ENCODE results near the gene PCBP3. TPM values are rescaled to one million over a fixed set of nuclear protein-coding genes. Genes with fewer than 3 reads are reported as not detected.

The PCBP3 gene
- total RNA-seq, 2 experiments from 2014 or later = 1.3 to 2.2 TPM

DNA sequence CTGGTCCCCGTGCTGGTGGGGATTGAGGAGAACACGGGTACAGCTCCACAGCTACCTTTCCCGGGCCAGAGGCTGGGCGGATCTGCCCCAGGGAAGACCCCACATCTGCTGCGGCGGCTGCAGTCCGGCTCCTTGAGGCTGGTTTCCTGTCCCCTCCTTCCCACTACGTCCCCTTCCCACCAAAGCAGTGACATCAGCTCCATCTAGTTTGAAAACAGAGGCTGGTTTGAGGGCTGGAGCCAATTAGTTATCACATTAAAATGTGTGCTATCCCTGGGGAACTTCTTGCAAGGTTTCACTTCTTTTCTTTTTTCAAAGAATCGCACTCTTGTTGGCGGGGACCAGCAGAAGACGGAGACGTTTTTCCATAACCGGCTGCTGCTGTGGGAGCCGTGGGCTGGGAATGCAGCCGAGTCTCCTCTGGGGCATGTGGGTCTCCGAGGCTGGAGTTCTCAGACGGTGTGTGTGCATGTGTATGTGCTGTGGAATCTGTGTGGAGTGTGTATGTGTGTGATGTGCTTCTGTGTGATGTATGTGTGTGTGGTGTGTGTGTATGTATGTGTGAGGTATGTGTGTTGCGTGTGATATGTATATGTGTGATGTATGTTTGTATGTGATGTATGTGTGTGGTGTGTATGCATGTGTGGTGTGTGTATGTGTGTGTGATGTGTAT lies 8.9 kb upstream of the PCBP3 start:
- ATAC-seq (no peak), DNase-seq (no peak)
- H3K36me3 Mint-ChIP-seq = no peaks in the 10 kb centered on the region
- H3K27me3 Mint-ChIP-seq = peaks cover 9% of the 10 kb centered on the region
- CTCF ChIA-PET = no interaction called here
- peaks cover 5% of the 10 kb centered on the region for H3K4me1 Mint-ChIP-seq
- no peaks in the 10 kb centered on the region for H3K9me3 Mint-ChIP-seq (ENCODE audit: low read depth)
- H3K27ac Mint-ChIP-seq = no peak overlapping the region
- H3K4me3 Mint-ChIP-seq = no peak overlapping the region

GRCh38 chr21:45635271-45636151 lies 8.0 kb upstream of the PCBP3 start:
- no peak for DNase-seq
- CTCF ChIA-PET = no interaction called here
- Mint-ChIP-seq H3K4me1 (peaks cover 6% of the 10 kb centered on the region), H3K36me3 (no peaks in the 10 kb centered on the region), H3K9me3 (ENCODE audit: low read depth) (no peaks in the 10 kb centered on the region), H3K27me3 (peaks cover 12% of the 10 kb centered on the region), H3K4me3 (no peak overlapping the region), H3K27ac (no peak overlapping the region)
- no peak for ATAC-seq

GRCh38 chr21:45636459-45636858 lies 7.1 kb upstream of the PCBP3 start:
- Mint-ChIP-seq H3K36me3 (no peaks in the 10 kb centered on the region), H3K9me3 (ENCODE audit: low read depth) (no peaks in the 10 kb centered on the region), H3K27me3 (peaks cover 21% of the 10 kb centered on the region), H3K4me1 (peaks cover 7% of the 10 kb centered on the region), H3K4me3 (no peak overlapping the region), H3K27ac (no peak overlapping the region)
- ATAC-seq = no peak
- DNase-seq = no peak
- CTCF ChIA-PET = no interaction called here

GRCh38 chr21:45636951-45637646 lies 6.4 kb upstream of the PCBP3 start:
- CTCF ChIA-PET = no interaction called here
- peaks cover 6% of the 10 kb centered on the region for H3K4me1 Mint-ChIP-seq
- no peaks in the 10 kb centered on the region for H3K36me3 Mint-ChIP-seq
- no peak overlapping the region for H3K4me3 Mint-ChIP-seq
- H3K27ac Mint-ChIP-seq = no peak overlapping the region
- H3K27me3 Mint-ChIP-seq = peaks cover 24% of the 10 kb centered on the region
- H3K9me3 Mint-ChIP-seq (ENCODE audit: low read depth) = no peaks in the 10 kb centered on the region
- peak; percentile 37 for DNase-seq
- peak; percentile 46 for ATAC-seq

DNA sequence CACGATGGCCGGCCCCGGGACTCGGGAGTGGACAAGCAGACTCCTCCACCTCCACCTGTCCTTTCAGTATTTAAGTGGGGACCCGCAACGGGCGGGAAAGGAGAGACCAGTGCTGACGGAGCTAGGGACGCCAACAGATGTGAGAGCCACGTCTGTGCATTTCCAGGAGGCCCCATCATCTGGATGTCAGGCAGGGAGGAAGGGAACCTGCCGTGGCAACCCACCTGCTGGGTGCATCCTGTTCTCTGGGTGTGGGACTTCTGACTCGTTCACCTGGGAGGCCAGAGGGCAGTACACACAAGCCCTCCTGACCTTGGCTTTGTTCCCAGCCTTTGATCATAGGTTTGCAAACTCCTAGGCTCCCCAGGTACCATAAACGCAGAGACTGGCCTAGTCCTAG lies 5.6 kb upstream of the PCBP3 start:
- no peak overlapping the region for H3K27ac Mint-ChIP-seq
- DNase-seq = peak; percentile 30
- H3K4me1 Mint-ChIP-seq = peaks cover 4% of the 10 kb centered on the region
- ATAC-seq = no peak
- no peaks in the 10 kb centered on the region for H3K9me3 Mint-ChIP-seq (ENCODE audit: low read depth)
- CTCF ChIA-PET = no interaction called here
- H3K27me3 Mint-ChIP-seq = peaks cover 24% of the 10 kb centered on the region
- no peak overlapping the region for H3K4me3 Mint-ChIP-seq
- no peaks in the 10 kb centered on the region for H3K36me3 Mint-ChIP-seq

DNA sequence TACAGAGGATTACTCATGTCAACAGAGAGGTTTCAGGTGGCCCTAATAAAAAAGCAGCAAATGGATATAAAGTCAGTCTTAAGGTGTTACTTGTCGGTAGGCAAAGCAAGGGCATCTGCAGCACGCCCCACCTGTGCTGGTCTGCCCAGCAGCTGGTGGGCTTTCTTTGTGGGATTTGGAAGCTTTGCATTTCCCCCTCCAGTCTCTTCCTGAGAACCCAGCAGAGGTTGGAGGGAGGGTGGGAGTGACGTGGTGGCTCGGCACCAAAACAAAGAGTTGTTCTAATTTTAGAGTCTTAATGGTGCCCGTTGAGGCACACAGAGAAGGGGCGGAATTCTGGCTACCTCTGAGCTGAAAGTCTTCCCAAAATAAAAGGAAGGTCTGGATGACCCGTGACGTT lies 4.8 kb upstream of the PCBP3 start:
- H3K36me3 Mint-ChIP-seq = no peaks in the 10 kb centered on the region
- peaks cover 24% of the 10 kb centered on the region for H3K27me3 Mint-ChIP-seq
- no peaks in the 10 kb centered on the region for H3K9me3 Mint-ChIP-seq (ENCODE audit: low read depth)
- no peak overlapping the region for H3K27ac Mint-ChIP-seq
- H3K4me3 Mint-ChIP-seq = no peak overlapping the region
- DNase-seq (peak; percentile 27), ATAC-seq (no peak)
- H3K4me1 Mint-ChIP-seq = peaks cover 4% of the 10 kb centered on the region
- CTCF ChIA-PET = no interaction called here

- no peak for ATAC-seq
- CTCF ChIA-PET = interaction anchor here (1.5 kb wide), 1 partner anchor 43 kb away, joined by 6 read pairs; no protein-coding TSS in a partner anchor
These were observed 4.1 kb upstream of the PCBP3 start for GRCh38 chr21:45639206-45640000.

DNA sequence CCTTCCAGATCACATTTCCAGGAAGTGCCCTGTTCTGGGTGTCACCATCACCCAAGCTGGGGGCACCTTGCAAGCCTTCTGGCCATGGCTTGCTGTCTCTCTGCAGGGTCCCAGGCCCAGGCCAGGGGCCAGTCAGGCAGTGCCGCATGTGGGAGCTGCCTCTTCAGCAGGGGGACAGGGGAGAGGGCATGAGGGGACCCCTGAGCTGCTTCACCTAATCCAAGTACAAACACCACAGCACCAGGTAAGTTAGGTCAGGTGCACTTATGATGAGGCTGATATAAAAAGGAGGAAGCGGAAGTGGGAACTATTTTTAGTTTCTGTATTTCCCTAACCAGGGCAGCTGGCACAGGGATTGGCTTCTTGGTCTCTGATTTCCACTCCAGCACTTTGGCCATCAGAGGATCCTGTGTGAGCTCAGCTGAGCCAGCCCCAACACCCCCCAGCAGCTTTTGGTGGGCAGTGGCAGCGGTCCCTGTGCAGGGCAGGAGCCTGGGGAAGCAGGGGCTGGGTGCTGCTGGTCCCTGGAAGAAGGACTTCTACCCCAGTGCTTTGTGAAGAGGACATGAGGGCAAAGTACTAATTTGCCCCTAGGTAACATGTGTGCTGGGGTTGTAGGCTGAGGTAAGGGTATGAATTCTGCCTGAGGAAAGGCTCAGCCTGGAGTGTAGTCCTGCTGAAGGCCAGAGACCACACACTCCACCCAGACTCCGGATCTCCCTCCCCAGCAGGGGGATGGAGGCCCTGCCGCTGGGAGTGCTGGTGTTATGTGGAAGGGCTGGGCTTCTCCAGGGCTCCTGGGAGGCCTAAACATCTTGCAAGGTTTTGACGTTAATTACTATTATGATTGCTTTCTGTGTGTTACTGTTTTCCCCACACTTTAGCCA lies 3.3 kb upstream of the PCBP3 start:
- no peaks in the 10 kb centered on the region for H3K36me3 Mint-ChIP-seq
- CTCF ChIA-PET = interaction anchor here (1.5 kb wide), 1 partner anchor 43 kb away, joined by 6 read pairs; no protein-coding TSS in a partner anchor
- peaks cover 34% of the 10 kb centered on the region for H3K27me3 Mint-ChIP-seq
- ATAC-seq (no peak), DNase-seq (no peak)
- H3K4me3 Mint-ChIP-seq = no peak overlapping the region
- H3K4me1 Mint-ChIP-seq = peaks cover 11% of the 10 kb centered on the region
- H3K9me3 Mint-ChIP-seq (ENCODE audit: low read depth) = no peaks in the 10 kb centered on the region
- no peak overlapping the region for H3K27ac Mint-ChIP-seq

More at GRCh38 chr21:45639206-45640000, 4.1 kb upstream of the PCBP3 start:
- no peak overlapping the region for H3K4me3 Mint-ChIP-seq
- peaks cover 26% of the 10 kb centered on the region for H3K27me3 Mint-ChIP-seq
- DNase-seq = peak; percentile 39
- H3K9me3 Mint-ChIP-seq (ENCODE audit: low read depth) = no peaks in the 10 kb centered on the region
- no peak overlapping the region for H3K27ac Mint-ChIP-seq
- peaks cover 6% of the 10 kb centered on the region for H3K4me1 Mint-ChIP-seq
- no peaks in the 10 kb centered on the region for H3K36me3 Mint-ChIP-seq

DNA sequence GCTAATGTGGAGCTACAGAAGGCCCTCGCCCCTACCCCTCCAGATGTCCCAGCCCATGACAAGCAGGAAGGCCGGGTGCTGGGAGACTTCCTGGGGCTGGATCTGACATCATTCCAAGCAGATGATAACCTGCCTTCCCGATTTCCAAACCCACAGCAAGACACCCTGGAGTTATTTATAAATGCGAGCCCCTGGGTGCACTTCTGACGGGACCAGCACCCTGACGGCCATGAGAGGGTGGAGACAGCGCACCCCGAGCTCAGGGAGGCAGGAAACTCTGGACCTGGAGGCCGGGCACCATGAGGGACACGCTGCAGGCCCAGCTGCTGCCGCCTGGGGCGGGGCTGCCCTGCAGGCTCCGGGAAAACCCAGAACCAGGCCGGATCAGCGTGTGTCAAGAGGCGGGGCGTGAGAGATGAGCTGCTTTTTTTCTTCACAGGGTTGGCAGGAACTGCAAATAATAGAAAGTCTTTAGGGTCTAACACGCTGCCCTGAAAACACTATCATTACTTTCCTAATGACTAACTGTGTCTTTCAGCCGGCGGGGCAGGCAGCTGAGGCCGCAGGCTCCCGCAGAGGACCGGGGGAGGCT lies 2.5 kb upstream of the PCBP3 start:
- ATAC-seq = no peak
- Mint-ChIP-seq H3K27me3 (peaks cover 41% of the 10 kb centered on the region), H3K4me3 (no peak overlapping the region), H3K36me3 (no peaks in the 10 kb centered on the region), H3K9me3 (ENCODE audit: low read depth) (no peaks in the 10 kb centered on the region), H3K4me1 (peaks cover 13% of the 10 kb centered on the region), H3K27ac (no peak overlapping the region)
- CTCF ChIA-PET = no interaction called here
- no peak for DNase-seq

- peaks cover 13% of the 10 kb centered on the region for H3K4me1 Mint-ChIP-seq
- no peaks in the 10 kb centered on the region for H3K9me3 Mint-ChIP-seq (ENCODE audit: low read depth)
- ATAC-seq (no peak), DNase-seq (no peak)
- peaks cover 43% of the 10 kb centered on the region for H3K27me3 Mint-ChIP-seq
- CTCF ChIA-PET = no interaction called here
- no peaks in the 10 kb centered on the region for H3K36me3 Mint-ChIP-seq
- H3K4me3 Mint-ChIP-seq = peak overlapping the region; percentile 39
- no peak overlapping the region for H3K27ac Mint-ChIP-seq
These were observed 2.0 kb upstream of the PCBP3 start for GRCh38 chr21:45641480-45642035.

- DNase-seq (no peak), ATAC-seq (peak; percentile 20)
- no peak overlapping the region for H3K4me3 Mint-ChIP-seq
- no peaks in the 10 kb centered on the region for H3K36me3 Mint-ChIP-seq
- no peak overlapping the region for H3K27ac Mint-ChIP-seq
- no peaks in the 10 kb centered on the region for H3K9me3 Mint-ChIP-seq (ENCODE audit: low read depth)
- peaks cover 13% of the 10 kb centered on the region for H3K4me1 Mint-ChIP-seq
- CTCF ChIA-PET = no interaction called here
- peaks cover 50% of the 10 kb centered on the region for H3K27me3 Mint-ChIP-seq
These were observed 1.3 kb upstream of the PCBP3 start for GRCh38 chr21:45642122-45642813.
